Upper lobe of left lung (tissue), 6 donors: Measurements from ENCODE around the gene PABPN1. TPM values are rescaled to one million over a fixed set of nuclear protein-coding genes. Genes with fewer than 3 reads are reported as not detected.

ENCODE experiments used
- ATAC-seq, 2 donors: fragments of 200-7000 bp; cut with Tn5 transposase; one replicate each; pipeline ENCODE4 v1.9.1; 2022; ENCODE audit warnings: mild to moderate bottlenecking in 2 of 2, moderate library complexity in 2 of 2; ENCODE audit not compliant: low FRiP score in 2 of 2
- DNase-seq, 2 donors: peaks; one replicate each; pipeline ENCODE4 v3.0.0-alpha.2; 2019 to 2020
- H3K27ac ChIP-seq, 4 donors: fragments of 200-600 bp; sonication (generic); one replicate each; pipeline ENCODE4 v1.5.1; 2016 to 2019
- H3K27me3 ChIP-seq, 4 donors: fragments of 200-600 bp; sonication (generic); one replicate each; pipeline ENCODE4 v1.5.1; 2017 to 2019
- H3K36me3 ChIP-seq, 4 donors: fragments of 200-600 bp; sonication (generic); one replicate each; pipeline ENCODE4 v1.5.1; 2016 to 2019
- H3K4me1 ChIP-seq, 4 donors: fragments of 200-600 bp; sonication (generic); one replicate each; pipeline ENCODE4 v1.5.1; 2018 to 2019
- H3K4me3 ChIP-seq, 4 donors: fragments of 200-600 bp; sonication (generic); one replicate each; pipeline ENCODE4 v1.5.1; 2017 to 2019; ENCODE audit warnings: mild to moderate bottlenecking in 2 of 4, moderate library complexity in 1 of 4
- H3K9me3 ChIP-seq, 4 donors: fragments of 200-600 bp; sonication (generic); one replicate each; pipeline ENCODE4 v1.5.1; 2018 to 2019
- EP300 ChIP-seq, 4 donors: sonication (generic); formaldehyde crosslinking; IDR thresholded peaks; one replicate each; pipeline ENCODE4 v1.5.1; 2017; ENCODE audit warnings: antibody characterized with exemption in 4 of 4, control low read depth in 2 of 4
- POLR2A ChIP-seq, 4 donors: fragments of 450-650 bp; IDR thresholded peaks; one replicate each; pipeline ENCODE4 v1.5.1; 2016 to 2017; ENCODE audit warnings: antibody characterized with exemption in 4 of 4, mild to moderate bottlenecking in 2 of 4
- POLR2AphosphoS5 ChIP-seq, 2 donors: sonication (generic); formaldehyde crosslinking; IDR thresholded peaks; one replicate each; pipeline ENCODE4 v1.5.1; 2017; ENCODE audit warnings: antibody characterized with exemption in 2 of 2
- WGBS, 2 donors: methylation state at CpG; one replicate each; pipeline ENCODE4 v1.1.5; 2017 to 2018; 5-methylcytosine and 5-hydroxymethylcytosine counted together
- total RNA-seq, 6 donors: library from RNA; depleted of rRNA in 4 of 6; stranded (reverse); fragments of >200 nt in 4 of 6; gene quantifications; one replicate each; pipeline versions ENCODE4 v1.1.0 to v1.2.1, GENCODE V29; 2016 to 2021
- TF ChIP-seq, protein P1 (sequence below), 6 experiments: fragments of 450-650 bp in 4 of 6; fragments of 200-600 bp in 2 of 6; sonication (generic) in 2 of 6; IDR thresholded peaks; one replicate each; pipeline ENCODE4 v1.5.1; 2016 to 2019; ENCODE audit warnings: antibody characterized with exemption in 6 of 6
- donor health status: DM: no; HTN: no; CAD: no; lungs with moderate emphysema.
- donor health status: DM: no; HTN: yes; CAD: no; lungs with severe emphysema.

Gene PABPN1
- total RNA-seq, 6 donors from 2014 or later: 47.6 to 325 (median 85.7) TPM

DNA sequence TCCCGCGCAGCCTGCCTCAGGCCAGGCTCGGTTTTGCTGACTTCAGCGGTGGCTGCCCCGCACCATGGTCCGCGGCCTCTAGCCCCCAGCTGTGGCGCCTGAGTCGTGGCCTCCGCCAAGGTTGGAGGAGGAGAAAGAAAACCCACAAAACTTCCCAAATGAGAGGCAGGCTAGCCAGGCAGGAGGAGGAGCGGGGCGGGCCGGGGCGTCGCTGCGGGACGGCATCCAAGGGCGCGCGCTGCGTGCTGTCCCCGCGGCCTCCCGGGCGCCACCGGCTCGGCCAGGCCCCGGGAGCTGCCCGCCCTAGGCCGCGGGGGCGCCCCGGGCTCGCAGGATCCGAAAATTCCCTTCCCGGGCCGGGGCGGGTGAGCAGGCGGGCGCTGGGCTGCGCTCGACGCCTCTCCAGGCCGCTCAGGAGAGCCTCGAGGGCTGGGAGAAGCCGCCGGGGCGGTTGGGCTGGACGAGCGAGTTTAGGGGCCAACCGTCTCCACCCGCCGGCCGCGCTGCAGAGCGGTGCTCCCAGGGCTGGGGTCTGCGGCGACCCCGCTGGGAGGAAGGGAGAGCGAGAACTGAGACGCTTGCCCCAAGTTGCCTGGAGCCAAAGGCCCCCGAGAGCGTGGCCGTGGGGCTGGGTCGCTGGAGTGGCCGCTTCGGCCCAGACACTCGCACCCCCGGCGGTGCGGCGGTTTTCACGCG, 43.9 kb downstream of the PABPN1 start, which contains the start of gene EFS:
TSS of gene EFS (minus strand) at position 137 of the 696 bp plus-strand sequence. CDS start 147 bp downstream, outside the sequence.
- peaks cover 0 to 13% (median 6%) of the 10 kb centered on the region in 4 donors for H3K27me3 ChIP-seq
- peak in 1 of 4 donors; percentile 41 for TF ChIP-seq POLR2A (IDR thresholded peaks at IDR 0.05)
- TF ChIP-seq, protein P1, sequence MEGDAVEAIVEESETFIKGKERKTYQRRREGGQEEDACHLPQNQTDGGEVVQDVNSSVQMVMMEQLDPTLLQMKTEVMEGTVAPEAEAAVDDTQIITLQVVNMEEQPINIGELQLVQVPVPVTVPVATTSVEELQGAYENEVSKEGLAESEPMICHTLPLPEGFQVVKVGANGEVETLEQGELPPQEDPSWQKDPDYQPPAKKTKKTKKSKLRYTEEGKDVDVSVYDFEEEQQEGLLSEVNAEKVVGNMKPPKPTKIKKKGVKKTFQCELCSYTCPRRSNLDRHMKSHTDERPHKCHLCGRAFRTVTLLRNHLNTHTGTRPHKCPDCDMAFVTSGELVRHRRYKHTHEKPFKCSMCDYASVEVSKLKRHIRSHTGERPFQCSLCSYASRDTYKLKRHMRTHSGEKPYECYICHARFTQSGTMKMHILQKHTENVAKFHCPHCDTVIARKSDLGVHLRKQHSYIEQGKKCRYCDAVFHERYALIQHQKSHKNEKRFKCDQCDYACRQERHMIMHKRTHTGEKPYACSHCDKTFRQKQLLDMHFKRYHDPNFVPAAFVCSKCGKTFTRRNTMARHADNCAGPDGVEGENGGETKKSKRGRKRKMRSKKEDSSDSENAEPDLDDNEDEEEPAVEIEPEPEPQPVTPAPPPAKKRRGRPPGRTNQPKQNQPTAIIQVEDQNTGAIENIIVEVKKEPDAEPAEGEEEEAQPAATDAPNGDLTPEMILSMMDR (IDR thresholded peaks at IDR 0.05): no peak

DNA sequence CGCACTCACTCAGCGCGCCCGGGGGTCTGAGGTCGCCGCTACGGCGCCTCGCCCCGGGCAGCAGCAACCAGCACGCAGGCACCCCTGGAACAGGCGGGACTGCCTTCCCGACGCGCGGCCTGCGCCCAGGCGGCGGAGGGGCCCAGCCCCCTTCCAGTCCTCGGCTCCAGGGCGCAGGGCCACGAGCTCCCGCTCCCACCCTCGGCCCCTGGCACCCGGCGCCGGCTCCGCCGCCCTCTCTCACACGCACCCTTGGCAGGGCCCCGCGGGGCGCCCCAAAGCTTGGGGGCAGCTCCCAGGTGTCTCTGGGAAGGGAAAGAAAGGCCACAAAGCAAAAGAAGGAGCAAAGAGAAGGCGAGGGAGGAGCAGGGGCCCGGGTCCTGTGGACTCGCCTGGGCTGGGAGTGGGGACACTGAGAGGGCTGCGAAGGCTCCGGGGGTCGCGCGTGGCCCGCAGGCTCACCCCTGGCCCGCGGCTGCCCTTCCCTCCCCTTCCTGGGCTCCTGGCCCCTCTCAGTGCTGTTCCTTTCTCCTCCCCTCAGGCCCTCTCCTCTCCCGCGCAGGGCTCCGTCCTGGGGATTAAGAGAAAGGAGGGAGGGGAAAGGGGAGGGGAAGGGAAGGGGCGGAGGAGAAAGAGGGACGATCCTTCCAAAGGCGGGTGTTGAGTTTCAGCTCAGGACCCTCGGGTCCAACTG, 44.6 kb downstream of the PABPN1 start:
- no peaks in the 10 kb centered on the region for H3K9me3 ChIP-seq
- ATAC-seq: peak; percentile 71 to 77
- DNase-seq: peak; percentile 35 to 85
- H3K27me3 ChIP-seq: peaks cover 0 to 13% (median 6%) of the 10 kb centered on the region in 4 donors
- H3K27ac ChIP-seq: peak overlapping the region; percentile 83 to 92 (median 87)
- peak overlapping the region; percentile 35 to 59 (median 53) for H3K4me3 ChIP-seq
- TF ChIP-seq, protein P1 (IDR thresholded peaks at IDR 0.05): no peak
- peak in 2 of 4 donors; percentile 31 to 65 for TF ChIP-seq POLR2A (IDR thresholded peaks at IDR 0.05)
- TF ChIP-seq EP300 (IDR thresholded peaks at IDR 0.05): no peak
- peak; percentile 46 to 83 for TF ChIP-seq POLR2AphosphoS5 (IDR thresholded peaks at IDR 0.05)
- no peaks in the 10 kb centered on the region for H3K36me3 ChIP-seq
- H3K4me1 ChIP-seq: peaks cover 2 to 22% (median 11%) of the 10 kb centered on the region in 4 donors
- 7 to 20% methylated on average over 5 to 17 of the region's 51 CpGs for WGBS, 2 donors

More for the DNA sequence above, 43.9 kb downstream of the PABPN1 start, which contains the start of gene EFS:
- H3K27ac ChIP-seq: peak within 1 kb of the TSS; percentile 83 to 92 (median 87)
- no peaks in the 10 kb centered on the region for H3K9me3 ChIP-seq
- no peaks in the 10 kb centered on the region for H3K36me3 ChIP-seq
- peak in 1 of 2 donors; percentile 78 for ATAC-seq
- H3K4me3 ChIP-seq: peak within 1 kb of the TSS; percentile 35 to 59 (median 53)
- 0 to 1% methylated on average over 14 to 34 of the region's 74 CpGs for WGBS, 2 donors
- peaks cover 2 to 22% (median 11%) of the 10 kb centered on the region in 4 donors for H3K4me1 ChIP-seq
- DNase-seq: peak in 1 of 2 donors; percentile 90

DNA sequence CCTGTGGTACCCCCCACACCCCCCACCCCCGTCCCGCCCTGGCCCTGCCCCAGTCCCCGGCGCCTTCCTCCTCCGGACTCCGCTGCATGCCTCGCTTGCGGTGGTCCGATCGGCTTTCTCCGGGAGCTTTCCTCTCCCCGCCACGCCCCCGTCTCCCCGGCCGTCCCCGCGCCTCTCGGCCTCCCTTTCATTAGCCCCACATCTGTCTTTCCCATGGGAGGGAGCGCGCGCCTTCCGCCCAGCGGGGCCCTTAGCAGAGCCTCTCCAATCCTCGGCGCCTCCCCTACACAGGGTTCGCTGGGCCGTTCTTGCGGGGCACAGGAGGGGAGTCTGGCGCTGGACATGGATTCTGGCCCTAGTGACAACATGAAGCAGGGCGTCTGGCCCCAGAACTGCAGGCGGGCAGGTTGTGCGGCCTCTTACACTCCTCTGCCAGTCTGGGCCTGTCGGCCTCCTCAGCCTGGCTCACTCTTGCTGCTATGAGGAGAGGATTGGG, 45.2 kb downstream of the PABPN1 start:
- 35 to 46% methylated on average over 15 to 34 of the region's 34 CpGs for WGBS, 2 donors
- H3K36me3 ChIP-seq: no peaks in the 10 kb centered on the region
- DNase-seq (peak; percentile 59 to 92), ATAC-seq (peak; percentile 56 to 62)
- peaks cover 2 to 22% (median 11%) of the 10 kb centered on the region in 4 donors for H3K4me1 ChIP-seq
- H3K27ac ChIP-seq: peak overlapping the region; percentile 83 to 92 (median 87)
- no peak for TF ChIP-seq POLR2AphosphoS5 (IDR thresholded peaks at IDR 0.05)
- H3K4me3 ChIP-seq: peak overlapping the region in 3 of 4 donors; percentile 50 to 59 (median 56)
- peaks cover 0 to 13% (median 6%) of the 10 kb centered on the region in 4 donors for H3K27me3 ChIP-seq
- H3K9me3 ChIP-seq: no peaks in the 10 kb centered on the region

DNA sequence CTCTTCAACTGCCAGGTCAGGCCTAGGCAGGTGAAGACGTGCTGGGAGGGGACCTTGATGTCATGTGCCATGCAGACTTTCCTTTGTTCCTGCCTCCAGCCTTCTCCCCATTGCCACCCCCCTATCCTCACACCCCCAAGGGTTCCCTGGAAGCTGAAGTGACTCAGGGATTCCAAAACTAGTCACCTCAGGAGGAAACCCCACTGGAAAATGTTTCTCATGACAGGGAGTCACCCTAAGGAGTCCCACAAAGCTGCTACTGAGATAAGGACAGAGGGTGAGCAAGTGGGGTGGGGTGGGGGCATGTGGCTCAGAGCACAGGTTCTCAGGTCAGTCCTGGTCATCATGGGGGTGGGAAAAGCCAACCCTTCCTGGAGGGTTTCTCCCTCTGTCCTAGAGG, 49.0 kb downstream of the PABPN1 start:
- TF ChIP-seq POLR2AphosphoS5 (IDR thresholded peaks at IDR 0.05) (no peak), EP300 (IDR thresholded peaks at IDR 0.05) (no peak), POLR2A (IDR thresholded peaks at IDR 0.05) (no peak)
- TF ChIP-seq, protein P1 (IDR thresholded peaks at IDR 0.05): no peak
- H3K4me3 ChIP-seq: no peak overlapping the region
- no peaks in the 10 kb centered on the region for H3K36me3 ChIP-seq
- H3K27me3 ChIP-seq: peaks cover 0 to 9% (median 2%) of the 10 kb centered on the region in 4 donors
- no peaks in the 10 kb centered on the region for H3K9me3 ChIP-seq
- peaks cover 0 to 9% (median 4%) of the 10 kb centered on the region in 4 donors for H3K4me1 ChIP-seq
- DNase-seq (no peak), ATAC-seq (no peak)
- H3K27ac ChIP-seq: no peak overlapping the region
- WGBS, 2 donors: 38 to 60% methylated on average over 1 of the region's 1 CpG

DNA sequence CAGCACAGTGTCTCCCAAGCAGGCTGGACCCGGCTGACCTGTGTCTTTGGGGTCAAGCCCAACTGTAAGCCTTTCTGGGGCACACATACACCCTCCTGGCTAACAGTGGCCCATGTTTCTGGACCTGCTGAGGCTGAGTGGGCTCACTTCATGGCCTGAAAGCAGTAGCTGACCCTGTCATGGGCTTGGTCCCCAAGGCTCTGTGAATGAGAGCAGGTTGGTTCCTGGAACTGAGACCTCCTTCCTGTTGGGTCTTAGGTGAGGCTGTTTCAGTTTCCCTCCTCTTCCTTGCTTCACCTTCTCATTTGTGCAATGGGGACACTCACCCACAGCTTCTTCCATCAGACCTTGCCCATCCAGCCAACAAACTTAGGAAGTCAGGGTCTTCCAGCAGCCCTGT, 50.6 kb downstream of the PABPN1 start:
- Histone ChIP-seq H3K36me3 (no peaks in the 10 kb centered on the region), H3K4me1 (no peaks in the 10 kb centered on the region), H3K27ac (no peak overlapping the region), H3K27me3 (no peaks in the 10 kb centered on the region), H3K9me3 (no peaks in the 10 kb centered on the region), H3K4me3 (no peak overlapping the region)
- TF ChIP-seq, protein P1 (IDR thresholded peaks at IDR 0.05): no peak
- TF ChIP-seq EP300 (IDR thresholded peaks at IDR 0.05) (no peak), POLR2A (IDR thresholded peaks at IDR 0.05) (no peak), POLR2AphosphoS5 (IDR thresholded peaks at IDR 0.05) (no peak)
- ATAC-seq (no peak), DNase-seq (no peak)
- 100% methylated on average over 1 of the region's 1 CpG; no CpG with 5 or more reads in 1 of the 2 donors for WGBS, 2 donors
